ENCODE measurements around the gene LARGE1.
"Not testable (repeated sequence)": the region's sequence is repeated elsewhere in the genome, so short reads cannot be mapped to it uniquely, and the experiment has no call there.

Gene LARGE1

DNA sequence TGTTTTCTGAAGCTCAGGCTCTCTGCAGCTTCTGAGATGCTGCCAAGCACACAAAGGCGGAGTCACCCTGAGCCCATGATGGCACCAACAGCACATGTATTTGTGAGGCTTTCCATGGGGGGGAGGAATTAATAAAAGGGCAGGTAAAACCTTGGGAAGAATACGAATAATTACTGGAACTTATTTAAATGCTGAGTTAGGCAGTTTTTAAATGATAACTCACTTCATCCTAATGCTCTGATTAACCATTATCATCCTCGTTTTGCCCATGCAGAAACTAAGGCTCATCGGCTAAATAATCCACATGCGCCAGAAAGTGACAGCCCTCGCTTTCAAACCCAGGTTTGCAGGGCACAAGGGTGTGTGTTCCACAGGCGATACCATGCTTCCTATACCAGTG, 35.4 kb downstream of the LARGE1 start:
- no peak for DNase-seq (ENCODE audit: low read depth, low spot score)

DNA sequence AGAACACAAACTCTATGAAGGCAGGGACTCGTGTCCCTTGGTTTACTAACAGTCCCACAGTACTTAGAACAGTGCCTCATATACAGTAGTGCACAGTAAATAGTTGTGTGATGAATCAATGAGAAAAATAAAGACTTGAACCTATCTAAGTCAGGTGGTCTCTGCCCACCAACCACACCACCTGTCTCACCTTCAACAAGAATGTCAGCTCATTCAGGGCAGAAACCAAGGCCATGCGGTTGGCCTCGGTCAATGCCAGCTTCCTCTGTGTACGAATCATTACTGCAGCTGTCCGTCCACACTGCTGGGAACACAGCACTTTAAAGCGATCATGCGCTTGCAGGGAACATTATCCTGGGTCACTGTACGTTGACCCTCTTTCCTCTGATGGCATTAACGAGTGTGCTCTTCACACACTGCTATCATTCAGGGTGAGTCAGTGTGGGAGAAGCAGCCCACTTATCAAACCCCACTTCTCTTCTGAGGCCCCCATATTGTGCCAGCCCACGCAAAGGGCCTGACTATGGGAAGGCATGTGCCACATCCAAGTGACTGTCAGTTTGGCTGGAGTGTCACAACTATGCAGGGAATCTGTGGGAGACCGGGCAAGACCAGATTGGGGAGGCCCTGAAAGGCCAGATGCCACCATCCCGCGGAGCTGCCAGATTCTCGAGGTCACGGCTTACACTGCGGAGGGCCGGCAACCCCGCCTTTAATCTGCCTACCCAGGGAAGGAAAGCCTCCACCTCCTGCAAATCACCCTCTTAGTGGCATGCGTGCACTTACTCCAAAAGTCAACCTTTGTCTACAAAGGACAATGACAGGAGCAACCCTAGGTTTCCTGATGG, 36.1 kb downstream of the LARGE1 start:
- no peak for DNase-seq (ENCODE audit: low read depth, low spot score)

DNA sequence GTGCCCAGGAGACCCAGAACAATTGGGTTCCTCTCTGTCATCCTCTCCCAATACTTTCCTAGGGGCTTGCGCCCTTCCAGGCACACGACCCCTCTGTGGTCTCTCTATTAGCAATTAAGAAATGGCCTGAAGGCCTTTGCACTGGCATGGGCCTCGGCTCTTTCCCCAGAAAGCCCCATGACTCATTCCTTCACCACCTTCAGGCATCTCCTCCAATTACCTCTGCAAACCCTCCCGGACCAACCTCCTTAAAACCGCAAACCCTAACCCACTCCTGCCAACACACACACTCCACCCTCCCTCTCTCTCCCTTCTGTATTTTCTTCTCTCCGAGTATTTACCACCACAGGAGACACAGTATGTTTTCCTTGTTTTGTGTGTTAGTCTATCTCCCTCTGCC, 36.7 kb downstream of the LARGE1 start:
- DNase-seq (ENCODE audit: low read depth, low spot score) = no peak

DNA sequence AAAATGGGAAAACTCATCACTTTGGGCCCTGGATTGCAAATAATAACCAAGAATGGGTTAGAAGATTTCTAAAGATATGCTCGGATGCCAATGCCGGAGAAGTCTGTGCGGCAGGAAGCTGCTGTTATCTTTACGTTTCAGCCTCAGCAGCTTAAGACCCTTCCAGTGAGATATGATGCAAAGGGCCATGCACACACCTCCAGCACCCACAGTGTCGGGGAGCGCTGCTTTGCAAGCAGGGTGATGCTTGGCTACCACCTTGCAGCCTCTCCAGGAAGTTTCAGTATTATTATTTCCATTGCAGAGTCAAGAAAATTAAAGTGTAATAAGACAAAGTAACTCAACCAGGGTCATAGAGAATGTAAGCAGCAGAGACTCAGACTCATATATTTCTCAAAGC, 37.3 kb downstream of the LARGE1 start:
- DNase-seq (ENCODE audit: low read depth, low spot score) = no peak

DNA sequence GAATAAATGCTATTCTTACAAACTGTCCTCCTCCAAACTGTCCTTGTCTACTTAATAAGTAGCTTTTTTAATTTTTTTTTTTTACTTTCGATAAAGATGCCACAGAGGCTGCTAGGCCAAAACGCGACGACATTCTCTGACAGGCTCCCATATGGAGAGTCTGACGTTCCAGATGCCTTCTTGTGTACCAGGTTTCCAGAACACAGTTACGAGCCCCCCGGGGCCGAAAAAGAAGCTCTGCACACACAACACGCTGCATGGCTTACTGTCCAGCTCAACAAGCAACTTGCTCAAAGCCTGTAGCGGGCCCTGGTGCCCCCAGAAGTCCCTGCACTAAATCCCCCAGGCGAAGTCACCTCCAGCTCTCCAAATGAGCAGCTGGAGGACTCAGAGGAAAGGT, 39.3 kb downstream of the LARGE1 start:
- DNase-seq (ENCODE audit: low read depth, low spot score) = no peak

DNA sequence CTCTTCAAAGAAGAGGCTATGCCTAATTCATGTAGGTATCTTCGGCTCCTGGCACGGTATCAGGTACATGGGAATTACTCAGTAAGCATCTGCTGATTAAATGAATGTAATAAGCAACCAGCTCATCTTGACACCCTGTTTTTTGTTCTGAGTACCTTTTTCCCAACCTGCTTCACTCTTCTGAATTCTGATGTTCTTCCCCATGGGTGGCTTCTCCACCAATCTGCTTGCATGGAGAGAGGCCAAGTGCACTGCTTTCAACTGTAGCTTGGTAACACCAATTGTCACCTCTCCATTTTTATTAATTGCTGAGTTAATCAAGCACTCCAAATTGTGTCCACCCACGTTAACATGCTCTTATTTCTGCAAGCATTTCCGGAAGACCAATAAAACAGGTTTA, 40.5 kb downstream of the LARGE1 start:
- DNase-seq (ENCODE audit: low read depth, low spot score) = no peak

DNA sequence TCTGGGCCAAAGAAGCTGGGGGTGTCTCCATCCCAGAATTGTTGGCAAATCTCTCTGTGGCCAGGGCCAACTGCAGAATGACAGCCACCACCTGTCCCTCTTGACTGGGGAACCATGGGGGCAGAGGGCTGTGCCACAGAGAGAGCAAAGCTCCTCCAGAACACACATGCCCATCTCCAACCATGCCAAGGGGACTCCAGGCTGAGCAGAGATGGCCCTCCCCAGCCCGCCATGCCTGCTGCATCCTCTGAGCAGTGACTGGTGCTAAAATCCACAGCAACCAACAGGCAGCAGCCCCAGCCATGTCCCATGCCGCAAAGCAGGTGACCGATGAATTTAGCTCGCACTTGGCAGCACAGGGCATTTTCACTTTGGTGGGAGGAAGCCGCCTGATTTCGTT, 45.0 kb downstream of the LARGE1 start:
- no peak for DNase-seq (ENCODE audit: low read depth, low spot score)

DNA sequence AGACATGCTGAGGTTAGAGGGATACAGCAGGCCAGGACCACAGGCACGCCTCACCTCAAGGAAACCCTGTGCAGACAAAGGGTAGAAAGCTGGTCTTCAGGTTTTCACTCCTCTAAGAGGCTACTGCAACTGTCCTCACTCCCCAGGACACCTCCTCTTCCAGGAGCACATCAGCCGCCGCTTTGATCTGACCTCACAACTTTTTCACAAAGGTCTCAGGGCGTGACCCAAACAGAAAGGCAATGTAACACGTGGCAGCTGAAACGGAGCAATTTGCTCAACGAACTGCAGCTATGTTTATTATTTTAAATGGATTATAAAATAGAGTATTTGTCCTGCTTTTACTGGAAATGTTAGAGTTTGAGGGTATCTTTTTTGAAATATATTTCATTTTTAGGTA, 46.1 kb downstream of the LARGE1 start:
- DNase-seq (ENCODE audit: low read depth, low spot score) = no peak

DNA sequence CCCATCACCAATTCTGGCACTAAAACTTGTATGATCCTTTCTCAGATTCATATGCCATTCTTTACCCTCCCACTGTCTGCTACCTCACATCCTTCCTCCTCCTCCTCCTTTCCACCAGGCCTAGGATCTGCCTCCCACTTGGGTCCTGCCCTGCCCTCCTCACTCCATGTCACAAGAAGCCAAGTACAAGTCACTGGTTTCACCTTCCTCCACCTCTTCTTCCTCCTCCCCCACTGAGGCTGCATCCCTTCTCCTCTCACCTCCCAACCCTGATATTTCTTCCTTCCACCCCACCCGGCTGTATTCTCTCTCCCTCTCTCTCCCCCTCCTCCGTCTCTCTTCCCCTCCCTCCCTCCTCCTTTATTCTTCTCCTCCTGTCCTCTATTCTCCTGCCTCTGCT, 46.6 kb downstream of the LARGE1 start:
- DNase-seq (ENCODE audit: low read depth, low spot score) = no peak

DNA sequence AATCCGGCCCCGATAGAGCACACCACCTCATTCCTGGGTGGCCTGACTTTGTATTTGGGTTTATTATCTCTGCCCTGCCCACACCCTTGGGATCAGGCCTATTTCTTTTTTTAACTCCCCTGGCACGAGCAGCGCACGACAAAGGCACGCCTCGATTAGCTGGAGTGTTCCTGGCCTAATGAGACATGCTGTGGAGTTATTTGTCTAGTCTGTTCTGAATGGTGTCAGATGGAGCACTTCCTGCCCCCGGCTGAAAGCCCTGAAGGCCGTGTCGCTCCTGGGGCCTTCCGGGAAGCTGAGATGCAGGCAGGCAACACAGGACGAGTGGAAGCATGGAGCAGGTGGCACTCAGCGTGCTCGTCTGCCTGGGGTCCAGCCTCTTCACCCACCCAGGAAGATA, 47.1 kb downstream of the LARGE1 start:
- DNase-seq (ENCODE audit: low read depth, low spot score) = no peak

DNA sequence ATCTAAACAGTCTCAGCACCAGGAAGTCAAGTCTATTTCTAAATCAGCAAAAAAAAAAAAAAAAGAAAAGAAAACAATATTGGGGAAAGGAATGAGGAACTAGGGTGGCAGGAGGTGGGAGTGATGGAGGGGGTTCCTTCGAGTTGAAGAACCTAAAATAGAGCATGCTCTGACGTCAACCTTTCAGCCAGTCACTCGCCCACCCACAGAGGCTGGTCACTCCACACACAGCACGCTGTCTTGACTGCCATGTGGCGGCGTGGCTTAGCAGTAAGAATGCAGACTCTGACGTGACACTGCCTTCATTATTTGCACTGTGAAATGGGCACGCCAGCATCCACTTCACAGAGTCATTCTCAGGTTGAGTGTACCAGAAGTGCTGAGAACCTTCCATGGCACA, 48.3 kb downstream of the LARGE1 start:
- DNase-seq (ENCODE audit: low read depth, low spot score) = no peak

DNA sequence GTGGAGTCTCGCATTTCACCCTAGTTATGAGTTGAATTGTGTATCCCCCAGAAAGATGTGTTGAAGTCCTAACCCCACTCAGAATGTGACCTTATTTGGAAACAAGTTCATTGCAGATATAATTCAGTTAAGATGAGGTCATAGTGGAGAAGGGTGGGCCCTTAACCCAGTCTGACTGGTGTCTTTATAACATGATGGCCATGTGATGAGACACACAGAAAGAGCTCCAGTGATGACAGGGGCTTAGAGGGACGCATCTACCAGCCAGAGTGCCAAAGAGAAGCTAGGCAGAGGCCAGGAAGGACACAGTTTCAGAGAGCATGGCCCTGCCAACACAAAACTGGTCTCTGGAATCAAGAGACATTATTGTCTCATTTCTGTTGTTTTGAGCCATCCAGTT, 50.3 kb downstream of the LARGE1 start:
- DNase-seq (ENCODE audit: low read depth, low spot score) = no peak

DNA sequence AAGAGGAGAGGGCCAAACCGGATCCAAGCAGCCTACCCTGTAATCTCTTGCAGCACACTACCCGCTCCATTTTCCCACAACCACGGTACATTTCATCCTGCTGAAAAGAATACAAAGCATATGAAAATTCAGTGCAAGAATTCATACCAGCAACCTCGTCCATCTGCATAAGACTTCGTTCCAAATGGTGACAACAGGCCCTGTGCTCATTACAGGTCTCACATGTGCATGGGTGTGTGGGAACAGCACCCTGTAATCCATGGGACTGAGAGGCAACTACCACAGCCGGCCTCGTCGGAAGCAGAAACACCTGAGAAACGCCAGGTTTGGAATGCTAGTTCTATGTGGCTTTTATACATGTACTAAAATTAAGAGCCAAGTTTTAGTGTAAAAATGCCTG, 52.3 kb downstream of the LARGE1 start:
- no peak for DNase-seq (ENCODE audit: low read depth, low spot score)

DNA sequence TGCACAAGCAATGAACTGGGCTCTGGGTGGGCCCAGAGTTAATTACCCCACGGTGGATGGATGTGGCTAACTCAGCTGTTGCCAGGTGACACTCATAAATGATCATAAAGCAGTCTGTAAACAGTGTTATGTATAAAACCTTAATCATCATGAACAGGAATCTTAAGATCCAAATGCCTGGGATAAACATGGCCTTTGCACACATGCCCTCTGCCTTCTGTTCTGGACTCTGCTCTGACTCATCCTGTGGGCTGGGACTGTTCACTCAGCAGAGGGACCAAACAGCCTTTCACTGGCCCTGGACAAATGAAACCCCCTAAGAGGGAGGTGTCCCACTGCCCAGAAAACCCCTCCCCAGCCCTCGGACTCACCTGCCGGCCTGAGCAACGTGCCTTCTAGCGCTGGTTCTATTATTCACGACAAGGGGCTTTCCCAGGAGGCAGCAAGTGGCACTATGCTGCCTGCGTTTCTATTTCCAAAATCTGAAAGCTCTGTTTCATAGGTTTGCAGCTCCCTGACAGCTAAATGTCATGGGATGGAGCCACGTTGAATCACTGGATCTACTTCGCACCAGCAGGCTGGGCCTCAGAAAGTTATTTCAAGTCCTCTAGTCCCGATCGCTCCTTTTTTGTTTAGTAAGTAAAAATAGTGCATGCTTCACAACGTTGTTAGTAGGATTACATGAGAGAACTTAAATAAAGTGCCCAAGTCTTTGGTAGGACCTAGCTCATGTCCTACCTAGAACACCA, 53.0 kb downstream of the LARGE1 start:
- no peak for DNase-seq (ENCODE audit: low read depth, low spot score)

DNA sequence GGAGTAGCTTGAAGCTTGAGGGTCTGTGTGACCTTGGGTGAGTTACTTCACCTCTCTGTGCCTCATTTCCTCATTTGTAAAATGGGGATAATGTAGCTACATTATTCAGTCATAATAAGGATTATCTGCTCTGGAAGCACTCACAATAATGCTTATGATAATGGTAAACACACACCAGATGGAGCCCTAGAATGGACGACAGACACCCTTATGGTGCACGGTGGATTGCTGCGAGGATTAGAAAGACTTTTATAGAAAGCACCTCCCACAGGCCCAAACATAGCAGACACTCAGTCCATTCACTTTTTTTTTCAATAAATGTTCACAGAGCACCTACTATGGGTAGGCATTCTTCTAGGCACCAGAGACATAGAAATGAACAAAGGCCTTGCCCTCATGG, 53.8 kb downstream of the LARGE1 start:
- no peak for DNase-seq (ENCODE audit: low read depth, low spot score)

DNA sequence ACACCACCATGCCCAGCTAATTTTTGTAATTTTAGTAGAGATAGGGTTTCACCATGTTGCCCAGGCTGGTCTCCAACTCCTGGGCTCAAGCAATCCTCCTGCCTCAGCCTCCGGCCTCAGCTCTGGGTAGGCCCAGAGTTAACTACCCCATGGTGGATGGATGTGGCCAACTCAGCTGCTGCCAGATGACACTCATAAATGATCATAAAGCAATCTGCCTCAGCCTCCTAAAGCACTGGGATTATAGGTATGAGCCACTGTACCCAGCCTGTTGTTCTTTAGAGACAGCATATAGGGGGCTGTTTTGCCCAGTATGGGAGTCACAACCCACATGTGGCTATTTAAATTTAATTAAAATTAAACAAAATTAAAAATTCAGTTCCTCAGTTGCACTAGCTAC, 54.3 kb downstream of the LARGE1 start:
- no peak for DNase-seq (ENCODE audit: low read depth, low spot score)

DNA sequence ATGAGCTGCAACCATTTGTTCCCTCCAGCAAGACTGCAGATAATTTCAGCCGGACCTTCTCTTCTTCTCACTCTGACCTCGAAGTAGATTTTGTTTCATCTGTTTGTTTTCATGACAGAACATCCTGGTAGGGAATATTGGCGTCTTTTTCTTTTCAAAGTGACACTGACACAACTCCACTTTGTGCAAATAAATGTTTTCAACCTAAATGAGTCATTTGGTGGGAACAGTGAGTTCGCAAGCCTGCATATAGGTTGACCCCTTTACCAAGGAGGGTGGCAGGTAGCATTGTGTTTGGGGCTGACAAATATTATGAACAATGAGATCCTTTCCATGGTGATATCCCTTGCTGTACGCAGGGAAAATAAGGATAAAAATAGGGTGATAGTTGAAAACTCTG, 55.0 kb downstream of the LARGE1 start:
- DNase-seq (ENCODE audit: low read depth, low spot score) = no peak

DNA sequence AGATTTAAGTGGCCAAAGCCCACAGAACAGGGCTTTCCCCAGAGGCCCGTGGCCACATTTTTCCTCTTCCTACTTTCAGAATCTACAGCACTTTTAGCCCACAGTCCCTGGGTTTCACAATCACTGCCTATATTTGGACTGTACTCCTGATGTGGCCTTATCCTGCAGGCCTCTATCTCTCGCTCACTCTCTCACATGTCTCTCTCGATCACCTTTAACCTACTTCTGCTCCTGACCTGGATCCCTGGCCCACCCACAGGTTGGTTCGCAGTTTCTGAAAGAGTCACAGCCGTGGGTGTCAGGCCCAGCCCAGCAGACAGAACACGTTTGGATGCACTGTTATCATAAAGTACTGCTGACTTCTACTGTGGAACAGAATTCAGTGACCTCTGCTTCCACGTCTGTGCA, 55.5 kb downstream of the LARGE1 start:
- DNase-seq (ENCODE audit: low read depth, low spot score) = no peak

DNA sequence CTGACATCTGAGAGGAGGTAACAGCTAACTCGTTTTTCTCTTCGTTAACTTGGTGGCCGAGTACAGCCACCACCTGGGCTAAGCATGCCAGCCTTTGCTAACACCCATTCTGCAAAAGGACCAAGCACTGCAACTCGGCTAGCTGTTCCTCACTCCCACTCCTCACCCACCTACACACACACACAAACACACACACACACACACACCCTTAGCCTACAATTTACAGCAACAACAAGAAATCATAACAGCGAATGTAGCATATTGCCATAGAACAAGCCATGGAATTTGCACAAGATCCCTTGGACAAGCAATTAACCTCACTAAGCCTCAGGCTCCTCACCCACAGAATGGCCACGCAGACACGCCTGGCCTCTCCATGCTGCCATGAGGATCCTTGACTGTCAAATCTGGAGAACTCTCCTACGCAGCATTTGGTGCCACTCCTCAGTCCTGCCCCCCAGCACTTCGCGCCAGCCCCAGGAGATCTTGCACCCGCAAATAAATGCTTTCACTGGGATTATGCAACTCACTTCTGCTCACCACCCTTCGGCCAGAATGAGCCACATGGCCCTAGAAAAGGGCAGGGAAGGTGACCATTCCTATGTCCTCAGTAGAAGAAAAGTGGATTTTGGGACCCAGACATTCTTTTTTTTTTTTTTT, 58.9 kb downstream of the LARGE1 start:
- DNase-seq (ENCODE audit: low read depth, low spot score) = no peak

DNA sequence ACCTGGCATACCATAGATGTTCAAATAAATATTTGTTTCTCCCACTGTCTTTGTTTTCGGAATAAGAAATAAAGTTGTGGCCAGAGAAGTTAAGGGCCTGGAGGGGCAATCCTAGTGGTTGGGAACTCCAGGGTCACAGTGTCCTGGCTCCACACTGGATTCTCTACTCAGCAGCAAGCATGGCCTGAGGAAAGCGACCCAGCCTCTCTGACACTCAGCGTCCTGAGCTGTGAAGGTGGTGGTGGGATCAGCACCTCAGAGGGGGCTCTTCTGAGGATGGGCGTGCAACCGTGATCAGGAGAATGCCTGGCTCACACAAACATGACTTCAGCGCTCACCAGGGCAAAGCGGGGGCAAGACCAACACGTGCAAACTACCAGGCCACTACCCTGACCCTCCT, 59.9 kb downstream of the LARGE1 start:
- DNase-seq (ENCODE audit: low read depth, low spot score) = no peak

DNA sequence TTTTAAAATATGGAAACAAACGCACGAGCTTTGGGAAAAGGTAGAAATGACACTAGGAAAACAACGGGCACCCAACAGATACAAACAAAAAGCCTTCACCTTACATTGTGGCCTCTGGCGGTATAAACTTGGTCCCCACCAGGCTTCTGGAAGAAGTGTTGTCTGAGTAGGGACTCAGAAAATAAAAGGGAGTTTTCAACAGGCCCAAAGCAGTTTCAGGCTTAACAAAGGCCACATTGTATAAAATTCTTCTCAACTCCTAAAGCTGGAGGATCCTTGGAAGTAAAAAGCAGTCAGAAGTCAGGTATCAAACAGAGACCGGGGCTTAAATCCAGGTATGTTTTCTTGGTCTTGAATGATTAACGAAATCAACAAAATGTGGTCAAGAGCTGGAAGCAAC, 61.0 kb downstream of the LARGE1 start:
- no peak for DNase-seq (ENCODE audit: low read depth, low spot score)

DNA sequence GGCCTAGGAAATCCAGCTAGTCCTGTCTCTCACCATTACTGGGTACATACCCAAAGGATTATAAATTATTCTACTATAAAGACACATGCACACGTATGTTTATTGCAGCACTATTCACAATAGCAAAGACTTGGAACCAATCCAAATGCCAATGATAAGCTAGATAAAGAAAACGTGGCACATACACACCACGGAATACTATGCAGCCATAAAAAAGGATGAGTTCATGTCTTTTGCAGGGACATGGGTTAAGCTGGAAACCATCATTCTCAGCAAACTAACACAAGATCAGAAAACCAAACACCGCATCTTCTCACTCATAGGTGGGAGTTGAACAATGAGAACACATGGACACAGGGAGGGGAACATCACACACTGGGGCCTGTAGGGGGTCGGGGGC, 61.6 kb downstream of the LARGE1 start:
- not testable (repeated sequence) for DNase-seq (ENCODE audit: low read depth, low spot score)

DNA sequence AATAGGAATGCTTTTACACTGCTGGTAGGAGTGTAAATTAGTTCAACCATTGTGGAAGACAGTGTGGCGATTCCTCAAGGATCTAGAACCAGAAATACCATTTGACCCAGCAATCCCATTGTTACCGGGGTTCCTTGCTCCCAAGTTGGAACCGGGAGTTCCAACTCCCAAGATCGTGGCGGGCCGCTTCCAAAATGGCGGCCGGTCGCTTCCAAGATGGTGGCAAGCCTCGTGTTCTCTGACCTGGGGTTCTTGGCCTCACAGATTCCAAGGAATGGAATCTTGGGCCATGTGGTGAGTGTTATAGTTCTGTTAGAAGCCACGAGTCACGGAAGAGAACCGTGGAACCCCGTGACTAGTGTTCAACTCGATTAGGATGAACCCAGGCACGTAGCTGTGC, 62.5 kb downstream of the LARGE1 start:
- DNase-seq (ENCODE audit: low read depth, low spot score) = not testable (repeated sequence)
